Measurements from ENCODE around the gene ZMYND8.

ZMYND8 gene

GRCh38 chr20:47183367-47183766 lies 173.1 kb downstream of the ZMYND8 start:
- TF ChIP-seq POLR2AphosphoS5 (IDR thresholded peaks at IDR 0.05; ENCODE audit: low read depth, low read length), result no peak

- TF ChIP-seq TAF1 (IDR thresholded peaks at IDR 0.05; ENCODE audit: borderline replicate concordance, insufficient read depth, low read length) (no peak), FOXP2 (optimal IDR thresholded peaks at IDR 0.05; ENCODE audit: borderline replicate concordance, extremely low read depth, extremely low read length, insufficient read depth) (no peak), SIN3A (IDR thresholded peaks at IDR 0.05; ENCODE audit: borderline replicate concordance, insufficient read depth, low read length) (no peak), POLR2AphosphoS5 (IDR thresholded peaks at IDR 0.05; ENCODE audit: low read depth, low read length) (no peak)
- TF ChIP-seq, protein P1, sequence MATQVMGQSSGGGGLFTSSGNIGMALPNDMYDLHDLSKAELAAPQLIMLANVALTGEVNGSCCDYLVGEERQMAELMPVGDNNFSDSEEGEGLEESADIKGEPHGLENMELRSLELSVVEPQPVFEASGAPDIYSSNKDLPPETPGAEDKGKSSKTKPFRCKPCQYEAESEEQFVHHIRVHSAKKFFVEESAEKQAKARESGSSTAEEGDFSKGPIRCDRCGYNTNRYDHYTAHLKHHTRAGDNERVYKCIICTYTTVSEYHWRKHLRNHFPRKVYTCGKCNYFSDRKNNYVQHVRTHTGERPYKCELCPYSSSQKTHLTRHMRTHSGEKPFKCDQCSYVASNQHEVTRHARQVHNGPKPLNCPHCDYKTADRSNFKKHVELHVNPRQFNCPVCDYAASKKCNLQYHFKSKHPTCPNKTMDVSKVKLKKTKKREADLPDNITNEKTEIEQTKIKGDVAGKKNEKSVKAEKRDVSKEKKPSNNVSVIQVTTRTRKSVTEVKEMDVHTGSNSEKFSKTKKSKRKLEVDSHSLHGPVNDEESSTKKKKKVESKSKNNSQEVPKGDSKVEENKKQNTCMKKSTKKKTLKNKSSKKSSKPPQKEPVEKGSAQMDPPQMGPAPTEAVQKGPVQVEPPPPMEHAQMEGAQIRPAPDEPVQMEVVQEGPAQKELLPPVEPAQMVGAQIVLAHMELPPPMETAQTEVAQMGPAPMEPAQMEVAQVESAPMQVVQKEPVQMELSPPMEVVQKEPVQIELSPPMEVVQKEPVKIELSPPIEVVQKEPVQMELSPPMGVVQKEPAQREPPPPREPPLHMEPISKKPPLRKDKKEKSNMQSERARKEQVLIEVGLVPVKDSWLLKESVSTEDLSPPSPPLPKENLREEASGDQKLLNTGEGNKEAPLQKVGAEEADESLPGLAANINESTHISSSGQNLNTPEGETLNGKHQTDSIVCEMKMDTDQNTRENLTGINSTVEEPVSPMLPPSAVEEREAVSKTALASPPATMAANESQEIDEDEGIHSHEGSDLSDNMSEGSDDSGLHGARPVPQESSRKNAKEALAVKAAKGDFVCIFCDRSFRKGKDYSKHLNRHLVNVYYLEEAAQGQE (IDR thresholded peaks at IDR 0.05; ENCODE audit: insufficient read depth in 1 of 2, low read depth in 2 of 2, low read length in 2 of 2), result no peak
Observed at GRCh38 chr20:47181056-47181862, 175.2 kb downstream of the ZMYND8 start.

DNA sequence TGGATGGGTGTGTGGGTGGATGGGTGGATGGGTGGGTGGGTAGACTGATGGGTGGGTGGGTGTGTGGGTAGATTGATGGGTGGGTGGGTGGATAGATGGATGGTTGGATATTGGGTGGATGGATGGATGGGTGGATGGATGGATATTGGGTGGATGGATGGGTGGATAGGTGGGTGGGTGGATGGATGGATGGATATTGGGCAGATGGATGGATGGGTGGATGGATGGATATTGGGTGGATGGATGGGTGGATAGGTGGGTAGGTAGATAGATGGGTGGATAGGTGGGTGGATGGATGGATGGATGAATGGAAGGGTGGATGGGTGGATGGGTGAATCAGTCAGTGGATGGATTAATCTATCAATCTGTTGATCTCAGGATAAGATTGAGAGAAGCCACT lies 177.2 kb downstream of the ZMYND8 start:
- no peak for TF ChIP-seq POLR2AphosphoS5 (IDR thresholded peaks at IDR 0.05; ENCODE audit: low read depth, low read length)
- no peak for TF ChIP-seq SIN3A (IDR thresholded peaks at IDR 0.05; ENCODE audit: borderline replicate concordance, insufficient read depth, low read length)
- TF ChIP-seq, protein P1 (IDR thresholded peaks at IDR 0.05; ENCODE audit: insufficient read depth in 1 of 2, low read depth in 2 of 2, low read length in 2 of 2), result no peak
- TF ChIP-seq TAF1 (IDR thresholded peaks at IDR 0.05; ENCODE audit: borderline replicate concordance, insufficient read depth, low read length), result no peak
- no peak for TF ChIP-seq FOXP2 (optimal IDR thresholded peaks at IDR 0.05; ENCODE audit: borderline replicate concordance, extremely low read depth, extremely low read length, insufficient read depth)

- TF ChIP-seq SIN3A (IDR thresholded peaks at IDR 0.05; ENCODE audit: borderline replicate concordance, insufficient read depth, low read length) (no peak), POLR2AphosphoS5 (IDR thresholded peaks at IDR 0.05; ENCODE audit: low read depth, low read length) (no peak)
Observed at GRCh38 chr20:47178851-47179250, 177.6 kb downstream of the ZMYND8 start.

GRCh38 chr20:47178277-47178676 lies 178.2 kb downstream of the ZMYND8 start:
- TF ChIP-seq TAF1 (IDR thresholded peaks at IDR 0.05; ENCODE audit: borderline replicate concordance, insufficient read depth, low read length), result no peak
- no peak for TF ChIP-seq POLR2AphosphoS5 (IDR thresholded peaks at IDR 0.05; ENCODE audit: low read depth, low read length)
- no peak for TF ChIP-seq FOXP2 (optimal IDR thresholded peaks at IDR 0.05; ENCODE audit: borderline replicate concordance, extremely low read depth, extremely low read length, insufficient read depth)
- TF ChIP-seq, protein P1 (IDR thresholded peaks at IDR 0.05; ENCODE audit: insufficient read depth in 1 of 2, low read depth in 2 of 2, low read length in 2 of 2), result no peak
- TF ChIP-seq SIN3A (IDR thresholded peaks at IDR 0.05; ENCODE audit: borderline replicate concordance, insufficient read depth, low read length), result no peak

- TF ChIP-seq FOXP2 (optimal IDR thresholded peaks at IDR 0.05; ENCODE audit: borderline replicate concordance, extremely low read depth, extremely low read length, insufficient read depth), result no peak
- no peak for TF ChIP-seq POLR2AphosphoS5 (IDR thresholded peaks at IDR 0.05; ENCODE audit: low read depth, low read length)
- TF ChIP-seq SIN3A (IDR thresholded peaks at IDR 0.05; ENCODE audit: borderline replicate concordance, insufficient read depth, low read length), result no peak
- TF ChIP-seq, protein P1 (IDR thresholded peaks at IDR 0.05; ENCODE audit: insufficient read depth in 1 of 2, low read depth in 2 of 2, low read length in 2 of 2), result no peak
- no peak for TF ChIP-seq TAF1 (IDR thresholded peaks at IDR 0.05; ENCODE audit: borderline replicate concordance, insufficient read depth, low read length)
Observed at GRCh38 chr20:47175493-47175892, 181.0 kb downstream of the ZMYND8 start.

All from PFSK-1 (cell line).